H9 (cell line): ENCODE measurements around the gene GRB14. TPM values are rescaled to one million over a fixed set of nuclear protein-coding genes. Genes with fewer than 3 reads are reported as not detected.

Experiments
- DNase-seq: peaks from one replicate; pipeline ENCODE4 v3.0.0-alpha.2; 2017
- H2AFZ ChIP-seq: one replicate; pipeline ENCODE4 v1.6.1; 2013; ENCODE audit warnings: mild to moderate bottlenecking, low read length, control low read depth, moderate library complexity
- H2AK5ac ChIP-seq: 2 replicates; pipeline ENCODE4 v1.6.1; 2013; ENCODE audit warnings: low read length, control low read depth, mixed read lengths; ENCODE audit not compliant: insufficient read length
- H2BK120ac ChIP-seq: one replicate; pipeline ENCODE4 v1.6.1; 2013; ENCODE audit warnings: low read depth, mild to moderate bottlenecking, low read length, control low read depth, inconsistent platforms; ENCODE audit not compliant: poor library complexity, severe bottlenecking
- H2BK12ac ChIP-seq: 2 replicates; pipeline ENCODE4 v1.6.1; 2013; ENCODE audit warnings: low read length, control low read depth, mixed read lengths, low read depth; ENCODE audit not compliant: insufficient read length
- H2BK15ac ChIP-seq: 2 replicates; pipeline ENCODE4 v1.6.1; 2013; ENCODE audit warnings: low read depth, low read length, control low read depth
- H2BK20ac ChIP-seq: one replicate; pipeline ENCODE4 v1.6.1; 2013; ENCODE audit warnings: low read depth, mild to moderate bottlenecking, low read length, control low read depth, inconsistent platforms; ENCODE audit not compliant: poor library complexity, severe bottlenecking
- H2BK5ac ChIP-seq: 2 replicates; pipeline ENCODE4 v1.6.1; 2013; ENCODE audit warnings: low read length, control low read depth, mixed read lengths; ENCODE audit not compliant: insufficient read length
- H3K14ac ChIP-seq: 2 replicates; pipeline ENCODE4 v1.6.1; 2013; ENCODE audit warnings: low read length, control low read depth; ENCODE audit not compliant: insufficient read depth
- H3K18ac ChIP-seq: 2 replicates; pipeline ENCODE4 v1.6.1; 2013; ENCODE audit warnings: low read depth, mild to moderate bottlenecking, mixed read lengths, low read length, control low read depth; ENCODE audit not compliant: insufficient read length
- H3K23ac ChIP-seq: 2 replicates; pipeline ENCODE4 v1.6.1; 2013; ENCODE audit warnings: low read length, control low read depth, mixed read lengths, low read depth; ENCODE audit not compliant: insufficient read length
- H3K23me2 ChIP-seq: 2 replicates; pipeline ENCODE4 v1.6.1; 2013; ENCODE audit warnings: low read depth, mild to moderate bottlenecking, mixed read lengths, low read length, control low read depth; ENCODE audit not compliant: insufficient read length, poor library complexity, severe bottlenecking
- H3K27ac ChIP-seq: 2 replicates; pipeline ENCODE4 v1.5.1; 2013; ENCODE audit warnings: low read length, control low read depth, mixed read lengths, low read depth; ENCODE audit not compliant: insufficient read length
- H3K27me3 ChIP-seq: 2 replicates; pipeline ENCODE4 v1.6.1; 2013; ENCODE audit warnings: low read length, control low read depth, inconsistent platforms; ENCODE audit not compliant: insufficient read depth
- H3K4ac ChIP-seq: 2 replicates; pipeline ENCODE4 v1.6.1; 2013; ENCODE audit warnings: low read depth, mild to moderate bottlenecking, control low read depth, inconsistent platforms, low read length, moderate library complexity
- H3K4me1 ChIP-seq: 2 replicates; pipeline ENCODE4 v1.6.1; 2013; ENCODE audit warnings: low read length, control low read depth, inconsistent platforms; ENCODE audit not compliant: insufficient read depth
- H3K4me2 ChIP-seq: 2 replicates; pipeline ENCODE4 v1.6.1; 2013; ENCODE audit warnings: low read length, control low read depth, mixed read lengths; ENCODE audit not compliant: insufficient read length, insufficient read depth
- H3K56ac ChIP-seq: 2 replicates; pipeline ENCODE4 v1.6.1; 2013; ENCODE audit warnings: low read depth, mild to moderate bottlenecking, mixed read lengths, low read length, control low read depth; ENCODE audit not compliant: insufficient read length
- H3K79me1 ChIP-seq: 2 replicates; pipeline ENCODE4 v1.6.1; 2013; ENCODE audit warnings: low read depth, mild to moderate bottlenecking, moderate library complexity, low read length, control low read depth, inconsistent platforms; ENCODE audit not compliant: insufficient read depth, poor library complexity, severe bottlenecking
- H3K79me2 ChIP-seq: 2 replicates; pipeline ENCODE4 v1.6.1; 2013; ENCODE audit warnings: low read length, control low read depth, inconsistent platforms; ENCODE audit not compliant: insufficient read depth
- H3K9ac ChIP-seq: 2 replicates; pipeline ENCODE4 v1.6.1; 2013; ENCODE audit warnings: low read length, control low read depth, mixed read lengths; ENCODE audit not compliant: insufficient read length; ENCODE audit errors: extremely low read depth
- H3K9me3 ChIP-seq: one replicate; pipeline ENCODE4 v1.6.1; 2013; ENCODE audit warnings: low read depth, low read length, inconsistent platforms; ENCODE audit not compliant: control insufficient read depth
- H3T11ph ChIP-seq: one replicate; pipeline ENCODE4 v1.6.1; 2013; ENCODE audit warnings: mild to moderate bottlenecking, low read length, control low read depth, inconsistent platforms
- H4K20me1 ChIP-seq: one replicate; pipeline ENCODE4 v1.6.1; 2013; ENCODE audit not compliant: control insufficient read depth, insufficient read length, insufficient read depth
- H4K5ac ChIP-seq: 2 replicates; pipeline ENCODE4 v1.6.1; 2013; ENCODE audit warnings: low read depth, mild to moderate bottlenecking, mixed read lengths, low read length, control low read depth; ENCODE audit not compliant: insufficient read length
- H4K8ac ChIP-seq: replicated peaks from 2 replicates; pipeline ENCODE4 v1.6.1; 2013; ENCODE audit warnings: low read length, control low read depth, mixed read lengths, low read depth; ENCODE audit not compliant: insufficient read length
- H4K91ac ChIP-seq: 2 replicates; pipeline ENCODE4 v1.6.1; 2013; ENCODE audit warnings: low read depth, mild to moderate bottlenecking, moderate library complexity, mixed read lengths, low read length, control low read depth; ENCODE audit not compliant: insufficient read length
- H3K27ac Mint-ChIP-seq, 3 experiments: 2 replicates in 2 of 3; 3 replicates in 1 of 3; pipeline ENCODE4 v1.8.0; 2020 to 2021; ENCODE audit warnings: mixed read lengths in 3 of 3, mild to moderate bottlenecking in 1 of 3, moderate library complexity in 1 of 3
- H3K27me3 Mint-ChIP-seq: 2 replicates; pipeline ENCODE4 v1.8.0; 2021; ENCODE audit warnings: low read depth, mild to moderate bottlenecking, moderate library complexity, mixed read lengths
- H3K36me3 Mint-ChIP-seq, 3 experiments: 2 replicates in 2 of 3; 3 replicates in 1 of 3; pipeline ENCODE4 v1.8.0; 2020 to 2021; ENCODE audit warnings: low read depth in 3 of 3, mixed read lengths in 3 of 3; ENCODE audit not compliant: insufficient read depth in 1 of 3
- H3K4me1 Mint-ChIP-seq, 2 experiments: 2 replicates each; pipeline ENCODE4 v1.8.0; 2020; ENCODE audit warnings: mixed read lengths in 2 of 2
- H3K4me3 Mint-ChIP-seq, 2 experiments: 2 replicates in 1 of 2; 3 replicates in 1 of 2; pipeline ENCODE4 v1.8.0; 2020 to 2021; ENCODE audit warnings: mild to moderate bottlenecking in 2 of 2, mixed read lengths in 2 of 2, moderate library complexity in 1 of 2
- H3K9me3 Mint-ChIP-seq, 2 experiments: 2 replicates in 1 of 2; 3 replicates in 1 of 2; pipeline ENCODE4 v1.8.0; 2020; ENCODE audit warnings: mild to moderate bottlenecking in 2 of 2, mixed read lengths in 2 of 2, moderate library complexity in 1 of 2
- WGBS: extraction: QIAGEN DNeasy Blood & Tissue Kit; methylation state at CpG from one replicate; pipeline ENCODE4 v1.1.7; 2013; ENCODE audit warnings: missing lambda C conversion rate, low lambda C conversion rate, mixed read lengths; ENCODE audit not compliant: insufficient read length; ENCODE audit errors: extremely low coverage; 5-methylcytosine and 5-hydroxymethylcytosine counted together
- total RNA-seq: library from RNA; stranded (reverse); gene quantifications from 2 replicates; pipeline ENCODE4 v1.2.1, GENCODE V29; 2021
- TF ChIP-seq, protein P1 (sequence below): fragments of 200-600 bp; sonication (generic); conservative IDR thresholded peaks from 3 replicates; pipeline ENCODE4 v1.8.0; 2021; ENCODE audit warnings: antibody characterized with exemption, mild to moderate bottlenecking

GRB14 gene
- total RNA-seq, 1 experiment from 2014 or later = 7.6 TPM

GRCh38 chr2:164558450-164558849 lies 62.8 kb downstream of the GRB14 start:
- Histone ChIP-seq H2BK12ac (no peak overlapping the region), H4K91ac (no peak overlapping the region), H3K79me1 (no peaks in the 10 kb centered on the region), H3K27ac (no peak overlapping the region), H2AK5ac (no peak overlapping the region), H2AFZ (no peak overlapping the region), H4K20me1 (no peaks in the 10 kb centered on the region), H2BK20ac (no peak overlapping the region), H3K4ac (no peak overlapping the region), H3K27me3 (no peaks in the 10 kb centered on the region), H3K56ac (no peak overlapping the region), H3K23me2 (no peaks in the 10 kb centered on the region), H4K5ac (no peak overlapping the region), H3K23ac (no peak overlapping the region), H2BK120ac (no peak overlapping the region), H3K4me1 (no peaks in the 10 kb centered on the region), H3K18ac (no peak overlapping the region), H3K4me2 (no peak overlapping the region), H3T11ph (no peak overlapping the region), H3K14ac (no peak overlapping the region), H3K79me2 (no peaks in the 10 kb centered on the region), H2BK15ac (no peak overlapping the region), H4K8ac (no peak overlapping the region), H3K9me3 (no peaks in the 10 kb centered on the region), H3K9ac (no peak overlapping the region), H2BK5ac (no peak overlapping the region)
- no peak overlapping the region for H3K27ac Mint-ChIP-seq
- TF ChIP-seq, protein P1, sequence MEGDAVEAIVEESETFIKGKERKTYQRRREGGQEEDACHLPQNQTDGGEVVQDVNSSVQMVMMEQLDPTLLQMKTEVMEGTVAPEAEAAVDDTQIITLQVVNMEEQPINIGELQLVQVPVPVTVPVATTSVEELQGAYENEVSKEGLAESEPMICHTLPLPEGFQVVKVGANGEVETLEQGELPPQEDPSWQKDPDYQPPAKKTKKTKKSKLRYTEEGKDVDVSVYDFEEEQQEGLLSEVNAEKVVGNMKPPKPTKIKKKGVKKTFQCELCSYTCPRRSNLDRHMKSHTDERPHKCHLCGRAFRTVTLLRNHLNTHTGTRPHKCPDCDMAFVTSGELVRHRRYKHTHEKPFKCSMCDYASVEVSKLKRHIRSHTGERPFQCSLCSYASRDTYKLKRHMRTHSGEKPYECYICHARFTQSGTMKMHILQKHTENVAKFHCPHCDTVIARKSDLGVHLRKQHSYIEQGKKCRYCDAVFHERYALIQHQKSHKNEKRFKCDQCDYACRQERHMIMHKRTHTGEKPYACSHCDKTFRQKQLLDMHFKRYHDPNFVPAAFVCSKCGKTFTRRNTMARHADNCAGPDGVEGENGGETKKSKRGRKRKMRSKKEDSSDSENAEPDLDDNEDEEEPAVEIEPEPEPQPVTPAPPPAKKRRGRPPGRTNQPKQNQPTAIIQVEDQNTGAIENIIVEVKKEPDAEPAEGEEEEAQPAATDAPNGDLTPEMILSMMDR = no peak
- H3K4me3 Mint-ChIP-seq = no peak overlapping the region
- H3K27me3 Mint-ChIP-seq = no peaks in the 10 kb centered on the region
- H3K9me3 Mint-ChIP-seq = no peaks in the 10 kb centered on the region
- peaks cover 0 to 2% of the 10 kb centered on the region in 2 experiments; a peak in 1 of 4 replicates for H3K4me1 Mint-ChIP-seq
- DNase-seq = no peak
- no peaks in the 10 kb centered on the region for H3K36me3 Mint-ChIP-seq
- no CpG with 5 or more reads among the region's 2 CpGs for WGBS
